Measurements from ENCODE around the gene LAMTOR2.
A peak's percentile ranks its signal among the peaks of the same experiment; 100 is the strongest.

The LAMTOR2 gene

GRCh38 chr1:156102633-156103511 is 48.3 kb downstream of the LAMTOR2 start:
- no peak for FAIRE-seq
- TF ChIP-seq POLR2AphosphoS5 (IDR thresholded peaks at IDR 0.05; ENCODE audit: low read depth, low read length) = no peak
- no peak for TF ChIP-seq POLR2A (IDR thresholded peaks at IDR 0.05; ENCODE audit: low read depth, low read length)
- TF ChIP-seq TAF1 (IDR thresholded peaks at IDR 0.05; ENCODE audit: borderline replicate concordance, low read depth, low read length) = no peak
- no peak for DNase-seq (ENCODE audit: insufficient read length)

GRCh38 chr1:156103521-156103947 is 49.0 kb downstream of the LAMTOR2 start:
- TF ChIP-seq POLR2A (IDR thresholded peaks at IDR 0.05; ENCODE audit: low read depth, low read length) = no peak
- TF ChIP-seq POLR2AphosphoS5 (IDR thresholded peaks at IDR 0.05; ENCODE audit: low read depth, low read length) = no peak
- TF ChIP-seq TAF1 (IDR thresholded peaks at IDR 0.05; ENCODE audit: borderline replicate concordance, low read depth, low read length) = no peak
- FAIRE-seq (no peak), DNase-seq (ENCODE audit: insufficient read length) (no peak)

GRCh38 chr1:156104065-156104810 is 49.7 kb downstream of the LAMTOR2 start:
- TF ChIP-seq POLR2A (IDR thresholded peaks at IDR 0.05; ENCODE audit: low read depth, low read length) = no peak
- no peak for TF ChIP-seq TAF1 (IDR thresholded peaks at IDR 0.05; ENCODE audit: borderline replicate concordance, low read depth, low read length)
- no peak for TF ChIP-seq POLR2AphosphoS5 (IDR thresholded peaks at IDR 0.05; ENCODE audit: low read depth, low read length)
- DNase-seq (ENCODE audit: insufficient read length) = no peak
- peak; percentile 9 for FAIRE-seq

GRCh38 chr1:156104861-156105832 is 50.6 kb downstream of the LAMTOR2 start:
- DNase-seq (ENCODE audit: insufficient read length) = no peak
- no peak for FAIRE-seq
- TF ChIP-seq POLR2AphosphoS5 (IDR thresholded peaks at IDR 0.05; ENCODE audit: low read depth, low read length) (no peak), TAF1 (IDR thresholded peaks at IDR 0.05; ENCODE audit: borderline replicate concordance, low read depth, low read length) (no peak), POLR2A (IDR thresholded peaks at IDR 0.05; ENCODE audit: low read depth, low read length) (no peak)

- FAIRE-seq (no peak), DNase-seq (ENCODE audit: insufficient read length) (no peak)
- no peak for TF ChIP-seq TAF1 (IDR thresholded peaks at IDR 0.05; ENCODE audit: borderline replicate concordance, low read depth, low read length)
- 0 out of 2 replicates have a peak, but pooled peaks have one; percentile 40 for TF ChIP-seq POLR2A (IDR thresholded peaks at IDR 0.05; ENCODE audit: low read depth, low read length)
- TF ChIP-seq POLR2AphosphoS5 (IDR thresholded peaks at IDR 0.05; ENCODE audit: low read depth, low read length) = no peak
Measured at GRCh38 chr1:156106624-156107488, 52.3 kb downstream of the LAMTOR2 start.

- TF ChIP-seq POLR2A (IDR thresholded peaks at IDR 0.05; ENCODE audit: low read depth, low read length) (no peak), POLR2AphosphoS5 (IDR thresholded peaks at IDR 0.05; ENCODE audit: low read depth, low read length) (no peak), TAF1 (IDR thresholded peaks at IDR 0.05; ENCODE audit: borderline replicate concordance, low read depth, low read length) (no peak)
- FAIRE-seq = no peak
- no peak for DNase-seq (ENCODE audit: insufficient read length)
Measured at GRCh38 chr1:156108057-156108456, 53.5 kb downstream of the LAMTOR2 start.

Measured in GM12892 (cell line).